HG03457 (cell line): ENCODE measurements around the gene KRT80.

ENCODE experiments used
- ATAC-seq: cut with Tn5 transposase; IDR thresholded peaks from one replicate; pipeline ENCODE4 v1.9.1; 2021; ENCODE audit warnings: moderate number of reproducible peaks; ENCODE audit not compliant: unreplicated experiment

Gene KRT80

GRCh38 chr12:52211716-52212585 lies 20.1 kb upstream of the KRT80 start:
- no peak for ATAC-seq

GRCh38 chr12:52210925-52211650 lies 19.3 kb upstream of the KRT80 start:
- ATAC-seq, result no peak

- no peak for ATAC-seq
Observed at GRCh38 chr12:52210186-52210924, 18.5 kb upstream of the KRT80 start.

GRCh38 chr12:52209321-52209720 lies 17.5 kb upstream of the KRT80 start:
- no peak for ATAC-seq

- ATAC-seq, result no peak
Observed at GRCh38 chr12:52208424-52209165, 16.8 kb upstream of the KRT80 start.

GRCh38 chr12:52207895-52208294 lies 16.1 kb upstream of the KRT80 start:
- ATAC-seq, result no peak

- ATAC-seq, result no peak
Observed at GRCh38 chr12:52207106-52207505, 15.3 kb upstream of the KRT80 start.

- ATAC-seq, result no peak
Observed at GRCh38 chr12:52206304-52207040, 14.7 kb upstream of the KRT80 start.

- ATAC-seq, result no peak
Observed at GRCh38 chr12:52205612-52206303, 13.9 kb upstream of the KRT80 start.

GRCh38 chr12:52204931-52205505 lies 13.2 kb upstream of the KRT80 start:
- ATAC-seq, result no peak

- no peak for ATAC-seq
Observed at GRCh38 chr12:52204095-52204930, 12.5 kb upstream of the KRT80 start.

GRCh38 chr12:52203079-52203921 lies 11.5 kb upstream of the KRT80 start:
- no peak for ATAC-seq

- no peak for ATAC-seq
Observed at GRCh38 chr12:52202361-52203078, 10.7 kb upstream of the KRT80 start.

GRCh38 chr12:52201451-52201839 lies 9.6 kb upstream of the KRT80 start:
- ATAC-seq, result no peak

GRCh38 chr12:52200781-52201450 lies 9.1 kb upstream of the KRT80 start:
- no peak for ATAC-seq

GRCh38 chr12:52200086-52200780 lies 8.4 kb upstream of the KRT80 start:
- no peak for ATAC-seq
